TTC549 (cell line): ENCODE measurements around the gene KRTAP4-12.
"Not testable (repeated sequence)": the region's sequence is repeated elsewhere in the genome, so short reads cannot be mapped to it uniquely, and the experiment has no call there.

ENCODE experiments used
- FAIRE-seq: peaks from 2 replicates; lab custom pipeline; 2012; peaks lifted over from hg19 to GRCh38; lab: Jason Lieb, UNC

The KRTAP4-12 gene

DNA sequence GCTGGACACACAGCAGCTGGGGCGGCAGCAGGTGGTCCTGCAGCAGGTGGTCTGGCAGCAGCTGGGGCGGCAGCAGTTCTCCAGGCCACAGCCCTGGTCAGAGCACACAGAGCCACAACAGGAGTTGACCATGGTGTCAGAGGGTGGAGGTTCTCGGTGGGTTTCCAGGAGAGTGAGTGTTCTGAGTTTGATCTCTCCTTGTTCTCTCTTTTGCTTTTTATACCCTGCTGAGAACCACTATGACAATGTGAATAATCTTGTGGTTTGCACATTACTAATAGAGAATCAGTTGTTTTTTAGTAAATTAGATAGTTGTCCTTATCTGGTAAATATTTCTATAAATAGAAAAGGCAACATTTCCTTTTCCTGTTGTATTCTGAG is at the start of gene KRTAP4-12:
Gene KRTAP4-12, minus strand, starts transcription at position 192 of the 381 bp plus-strand sequence. Its CDS starts 60 bp downstream, at position 132.
- FAIRE-seq: not testable (repeated sequence)

DNA sequence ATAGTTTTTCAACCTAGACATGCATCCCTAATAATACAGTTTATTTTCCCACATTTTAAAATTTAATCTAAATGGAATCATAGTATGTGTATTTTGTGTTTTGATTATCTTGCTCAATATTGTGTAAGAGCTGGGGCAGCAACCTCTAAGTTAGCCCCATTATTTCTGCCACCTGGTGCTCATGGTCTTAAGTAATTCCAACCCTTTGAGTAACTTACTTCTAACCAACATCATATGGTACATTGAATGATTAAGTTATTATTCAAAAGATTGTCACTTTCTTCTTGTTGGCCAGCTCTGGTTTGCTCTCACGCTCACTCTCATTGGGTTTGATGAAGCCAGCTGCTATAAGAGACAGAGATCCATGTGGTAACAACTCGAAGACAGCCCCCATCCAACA is 47.9 kb upstream of the KRTAP4-12 start:
- no peak for FAIRE-seq

DNA sequence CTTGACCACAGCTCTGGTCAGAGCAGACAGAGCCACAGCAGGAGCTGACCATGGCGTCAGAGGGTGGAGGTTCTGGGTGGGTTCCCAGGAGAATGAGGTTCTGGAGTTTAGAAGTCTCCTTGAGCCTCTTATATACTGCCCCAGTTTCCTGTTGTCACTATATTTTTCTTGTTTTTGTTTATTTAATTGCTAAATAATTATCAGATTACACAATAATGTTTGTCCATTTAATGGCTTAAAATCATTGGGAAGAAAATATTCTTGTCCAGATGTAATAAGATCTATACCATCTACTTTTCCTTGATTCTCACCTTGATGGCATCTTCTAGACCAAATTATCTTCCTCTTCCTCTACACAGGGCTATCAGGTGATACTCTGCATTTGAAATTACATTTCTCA is 44.1 kb upstream of the KRTAP4-12 start, which contains the start of gene KRTAP4-3:
Gene KRTAP4-3, minus strand, starts transcription at position 101 of the 400 bp plus-strand sequence. Its CDS starts 49 bp downstream, at position 52.
- no peak for FAIRE-seq

DNA sequence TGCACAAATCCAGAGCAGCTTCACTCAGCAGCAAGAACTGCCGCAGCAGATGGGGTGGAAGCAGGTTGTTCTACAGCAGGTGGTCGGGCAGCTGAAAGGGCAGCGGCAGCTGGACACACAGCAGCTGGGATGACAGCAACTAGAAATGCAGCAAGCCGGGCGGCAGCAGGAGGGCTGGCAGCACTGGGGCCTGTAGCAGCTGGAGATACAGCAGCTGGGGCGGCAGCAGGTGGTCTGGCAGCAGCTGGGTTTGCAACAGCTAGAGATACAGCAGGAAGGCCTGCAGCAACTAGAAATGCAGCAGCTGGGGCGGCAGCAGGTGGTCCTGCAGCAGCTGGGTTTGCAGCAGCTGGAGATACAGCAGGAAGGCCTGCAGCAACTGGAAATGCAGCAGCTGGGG is 43.6 kb upstream of the KRTAP4-12 start:
- FAIRE-seq: no peak

DNA sequence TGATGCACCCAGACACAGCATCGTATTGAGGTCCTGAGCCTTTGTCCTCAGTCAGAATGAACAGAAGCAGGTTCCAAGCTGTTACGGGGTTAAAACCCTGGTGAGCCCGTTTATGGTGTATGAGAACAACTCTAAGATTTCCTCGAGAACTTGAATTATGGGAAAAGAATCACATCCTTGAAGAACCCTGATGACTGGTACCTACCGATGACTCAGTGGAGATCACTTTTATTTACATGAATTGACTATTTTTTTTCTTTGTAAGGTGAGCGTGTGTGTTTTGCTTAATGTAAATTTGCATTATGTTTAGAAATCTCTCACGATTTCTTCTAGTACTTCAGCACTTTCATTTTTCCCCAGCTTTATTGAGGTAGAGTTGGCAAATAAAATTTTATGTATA is 39.8 kb upstream of the KRTAP4-12 start:
- no peak for FAIRE-seq

DNA sequence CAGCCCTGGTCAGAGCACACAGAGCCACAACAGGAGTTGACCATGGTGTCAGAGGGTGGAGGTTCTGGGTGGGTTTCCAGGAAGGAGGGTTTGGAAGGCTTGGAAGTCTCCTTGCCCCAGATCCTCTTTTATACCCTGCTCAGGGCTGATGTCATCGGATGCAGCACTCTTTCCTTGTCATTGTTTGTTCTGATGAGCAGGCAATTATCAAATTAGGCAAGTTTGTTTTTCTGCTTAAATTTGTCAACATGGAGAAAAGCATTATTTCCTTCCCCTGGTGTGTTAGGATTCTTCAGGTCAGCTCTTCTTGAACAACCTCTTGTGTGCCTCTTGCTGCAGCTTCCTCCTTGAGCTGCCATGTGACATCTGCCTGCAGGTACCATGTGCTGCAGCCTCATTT is 36.7 kb upstream of the KRTAP4-12 start, which contains the start of gene KRTAP4-4:
Gene KRTAP4-4, minus strand, starts transcription at position 101 of the 400 bp plus-strand sequence. Its CDS starts 57 bp downstream, at position 44.
- no peak for FAIRE-seq

DNA sequence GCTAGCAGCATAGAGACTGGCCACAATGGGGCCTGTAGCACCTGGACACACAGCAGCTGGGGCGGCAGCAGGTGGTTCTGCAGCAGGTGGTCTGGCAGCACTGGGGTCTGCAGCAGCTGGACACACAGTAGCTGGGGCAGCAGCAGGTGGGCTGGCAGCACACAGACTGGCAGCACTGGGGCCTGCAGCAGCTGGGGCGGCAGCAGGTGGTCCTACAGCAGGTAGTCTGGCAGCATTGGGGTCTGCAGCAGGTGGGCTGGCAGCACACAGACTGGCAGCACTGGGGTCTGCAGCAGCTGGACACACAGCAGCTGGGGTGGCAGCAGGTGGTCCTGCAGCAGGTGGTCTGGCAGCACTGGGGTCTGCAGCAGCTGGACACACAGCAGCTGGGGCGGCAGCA is 36.2 kb upstream of the KRTAP4-12 start:
- FAIRE-seq: not testable (repeated sequence)

DNA sequence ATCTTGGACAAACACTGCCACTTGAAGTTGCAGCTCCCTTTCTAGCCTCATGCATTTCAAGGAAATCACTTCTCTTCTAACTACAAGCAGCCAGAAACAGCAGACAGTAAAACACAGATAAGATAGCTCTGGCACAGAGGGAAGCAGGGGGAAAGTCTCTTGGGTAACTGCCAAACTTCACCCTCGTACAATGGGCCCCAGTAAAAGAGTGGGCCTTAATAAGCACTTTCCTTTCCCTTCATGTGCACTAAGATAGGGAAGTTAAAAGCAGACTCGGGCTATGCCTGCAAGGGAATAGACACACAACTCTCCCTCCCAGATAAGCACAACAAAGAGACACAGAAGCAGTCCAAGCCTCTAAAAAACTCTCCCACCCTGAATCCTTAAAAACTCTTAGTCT is 29.9 kb upstream of the KRTAP4-12 start:
- no peak for FAIRE-seq

DNA sequence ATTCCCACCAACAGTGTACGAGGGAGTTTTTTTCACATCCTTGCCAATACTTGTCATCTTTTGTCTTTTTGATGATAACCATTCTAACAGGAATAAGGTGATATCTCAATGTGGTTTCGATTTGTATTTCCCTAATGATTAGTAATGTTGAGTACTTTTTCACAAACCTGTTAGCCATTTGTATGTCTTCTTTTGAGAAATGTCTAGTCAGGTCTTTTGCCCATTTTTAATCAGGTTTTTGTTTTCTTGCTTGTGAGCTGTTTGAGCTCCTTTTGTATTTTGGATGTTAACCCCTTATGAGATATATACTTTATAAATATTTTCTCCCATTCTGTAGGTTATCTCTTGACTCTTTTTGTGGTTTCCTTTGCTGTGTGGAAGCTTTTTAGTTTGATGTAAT is 27.5 kb upstream of the KRTAP4-12 start:
- no peak for FAIRE-seq

DNA sequence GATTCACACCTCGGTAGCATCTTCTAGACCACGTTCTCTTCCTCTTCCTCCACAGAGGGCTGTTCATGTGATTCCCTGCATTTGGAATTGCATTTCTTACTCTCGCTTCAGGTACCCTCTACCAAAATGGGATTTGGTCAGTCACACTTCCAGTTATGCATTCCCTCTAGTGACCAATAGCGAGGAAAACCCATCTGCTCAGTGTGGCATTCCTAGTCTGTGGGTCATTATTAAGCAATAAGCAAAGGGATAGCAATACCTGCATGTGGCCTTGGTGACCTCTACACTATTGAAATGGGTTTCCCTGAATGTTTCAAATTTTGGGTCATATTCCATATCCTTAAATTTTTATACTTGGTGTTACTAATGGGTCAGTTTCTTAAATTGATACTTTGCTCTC is 26.0 kb upstream of the KRTAP4-12 start:
- no peak for FAIRE-seq

DNA sequence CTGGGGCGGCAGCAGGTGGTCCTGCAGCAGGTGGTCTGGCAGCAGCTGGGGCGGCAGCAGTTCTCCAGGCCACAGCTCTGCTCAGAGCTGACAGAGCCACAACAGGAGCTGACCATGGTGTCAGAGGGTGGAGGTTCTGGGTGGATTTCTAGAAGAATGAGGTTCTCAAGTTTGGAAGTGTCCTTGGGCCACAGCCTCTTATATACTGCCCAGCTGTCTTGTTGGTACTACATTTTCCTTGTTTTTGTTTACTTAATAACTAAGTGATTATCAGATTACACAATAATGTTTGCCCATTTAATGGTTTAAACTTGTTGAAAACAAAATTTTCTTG is 25.6 kb upstream of the KRTAP4-12 start, which contains the start of gene KRTAP4-5:
Gene KRTAP4-5, minus strand, starts transcription at position 174 of the 334 bp plus-strand sequence. Its CDS starts 58 bp downstream, at position 116.
- FAIRE-seq: no peak

DNA sequence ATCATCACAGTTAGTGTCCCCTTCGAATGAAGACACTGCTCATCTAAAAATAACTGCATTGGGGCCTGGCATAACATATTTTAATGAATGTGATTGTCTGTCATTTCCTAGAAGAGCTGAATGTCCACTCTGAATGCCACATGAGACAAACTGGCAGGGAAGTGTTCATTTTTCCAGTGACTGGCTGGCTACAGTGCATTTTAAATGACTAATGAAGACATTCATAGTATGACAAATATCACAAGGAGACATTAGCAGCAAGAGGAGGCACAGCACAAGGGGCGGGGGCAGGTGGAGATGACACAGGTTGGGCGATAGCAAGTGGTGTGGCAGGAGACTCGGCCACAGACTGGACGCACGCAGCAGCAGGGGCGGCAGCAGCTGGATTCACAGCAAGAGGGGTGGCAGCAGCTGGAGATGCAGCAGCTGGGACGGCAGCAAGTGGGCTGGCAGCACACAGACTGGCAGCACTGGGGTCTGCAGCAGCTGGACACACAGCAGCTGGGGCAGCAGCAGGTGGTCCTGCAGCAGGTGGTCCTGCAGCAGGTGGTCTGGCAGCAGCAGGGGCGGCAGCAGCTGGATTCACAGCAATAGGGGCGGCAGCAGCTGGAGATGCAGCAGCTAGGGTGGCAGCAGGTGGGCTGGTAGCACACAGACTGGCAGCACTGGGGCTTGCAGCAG is 25.1 kb upstream of the KRTAP4-12 start:
- not testable (repeated sequence) for FAIRE-seq

DNA sequence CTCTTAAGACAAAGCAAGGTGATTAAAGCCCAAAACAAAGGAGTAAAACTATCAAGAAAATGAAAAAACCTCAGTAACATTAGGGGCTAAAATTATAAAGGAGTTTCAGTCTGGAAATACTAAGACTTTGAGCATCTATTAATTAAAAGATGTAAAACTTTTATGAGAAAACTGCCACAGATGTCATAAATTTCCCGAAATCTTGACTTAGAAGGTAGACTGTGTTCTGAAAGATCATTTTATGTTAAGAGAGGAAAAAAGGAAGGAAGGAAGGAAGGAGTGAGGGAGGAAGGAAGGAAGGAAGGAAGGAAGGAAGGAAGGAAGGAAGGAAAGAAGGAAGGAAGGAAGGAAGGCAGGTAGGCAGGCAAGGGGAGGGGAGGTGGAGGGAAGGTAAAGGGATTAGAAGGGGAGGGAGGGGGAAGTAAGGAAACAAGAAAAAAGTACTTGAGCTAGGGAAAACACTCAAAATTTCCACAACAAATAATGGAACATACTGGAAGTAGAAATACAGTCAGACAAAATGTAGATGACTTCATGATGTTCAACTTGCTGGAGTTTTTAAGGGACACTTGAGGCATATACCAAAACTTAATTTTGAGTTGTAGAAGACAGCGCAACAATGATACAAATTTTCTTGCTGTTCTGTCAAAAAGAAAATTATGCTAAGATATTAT is 23.7 kb upstream of the KRTAP4-12 start:
- no peak for FAIRE-seq

DNA sequence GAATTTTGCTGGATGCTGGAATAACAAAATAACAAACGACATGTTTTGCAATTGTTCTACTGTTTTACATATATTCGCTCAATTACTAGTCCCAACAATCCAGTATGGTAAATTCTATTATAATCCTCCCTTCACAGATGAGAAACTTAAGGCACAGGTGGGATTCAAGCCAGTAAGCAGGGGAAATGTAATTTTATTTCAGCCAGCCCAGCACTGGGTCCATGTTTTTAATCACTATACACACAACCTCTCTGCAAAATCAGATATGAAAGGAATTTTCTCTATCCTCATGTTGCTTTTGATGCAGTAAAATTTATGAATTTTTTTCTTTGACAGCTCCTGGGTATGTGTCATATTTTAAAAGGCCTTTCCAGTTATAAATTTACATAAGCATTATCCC is 21.3 kb upstream of the KRTAP4-12 start:
- FAIRE-seq: no peak

DNA sequence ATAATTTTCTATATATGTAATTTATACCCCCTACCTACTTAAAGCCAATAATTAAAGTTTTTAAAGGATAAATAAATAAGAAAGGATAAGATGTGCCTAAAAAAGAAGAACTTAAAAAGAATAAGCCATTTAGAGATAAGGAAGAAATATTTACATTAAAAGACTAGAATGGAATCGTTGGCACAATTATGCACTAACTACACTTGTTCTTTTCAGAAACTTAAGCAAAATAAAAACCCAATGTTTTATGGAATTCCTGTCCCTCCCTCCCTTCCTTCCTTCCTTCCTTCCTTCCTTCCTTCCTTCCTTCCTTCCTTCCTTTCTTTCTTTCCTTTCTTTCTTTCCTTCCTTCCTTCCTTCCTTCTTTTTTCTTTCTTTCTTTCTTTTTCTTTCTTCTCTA is 20.9 kb upstream of the KRTAP4-12 start:
- FAIRE-seq: no peak

DNA sequence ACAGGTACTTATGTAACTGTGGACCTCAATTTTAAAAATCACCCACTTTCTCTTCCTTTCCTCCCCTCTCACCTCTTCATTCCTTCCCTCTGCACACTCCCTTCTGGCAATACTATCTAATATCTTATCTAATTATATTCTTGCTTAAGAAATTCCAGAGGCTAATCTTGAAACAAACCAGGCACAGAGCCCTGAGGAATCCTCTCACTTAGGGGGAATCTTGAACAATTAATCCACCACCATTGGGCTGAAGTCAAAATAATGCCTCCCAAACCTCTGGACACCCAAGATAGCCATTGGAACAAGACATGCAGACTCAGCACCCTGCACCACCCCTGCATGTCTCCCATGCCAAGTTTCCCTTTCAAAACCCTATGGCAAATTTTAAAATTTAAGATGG is 17.4 kb upstream of the KRTAP4-12 start:
- FAIRE-seq: no peak

DNA sequence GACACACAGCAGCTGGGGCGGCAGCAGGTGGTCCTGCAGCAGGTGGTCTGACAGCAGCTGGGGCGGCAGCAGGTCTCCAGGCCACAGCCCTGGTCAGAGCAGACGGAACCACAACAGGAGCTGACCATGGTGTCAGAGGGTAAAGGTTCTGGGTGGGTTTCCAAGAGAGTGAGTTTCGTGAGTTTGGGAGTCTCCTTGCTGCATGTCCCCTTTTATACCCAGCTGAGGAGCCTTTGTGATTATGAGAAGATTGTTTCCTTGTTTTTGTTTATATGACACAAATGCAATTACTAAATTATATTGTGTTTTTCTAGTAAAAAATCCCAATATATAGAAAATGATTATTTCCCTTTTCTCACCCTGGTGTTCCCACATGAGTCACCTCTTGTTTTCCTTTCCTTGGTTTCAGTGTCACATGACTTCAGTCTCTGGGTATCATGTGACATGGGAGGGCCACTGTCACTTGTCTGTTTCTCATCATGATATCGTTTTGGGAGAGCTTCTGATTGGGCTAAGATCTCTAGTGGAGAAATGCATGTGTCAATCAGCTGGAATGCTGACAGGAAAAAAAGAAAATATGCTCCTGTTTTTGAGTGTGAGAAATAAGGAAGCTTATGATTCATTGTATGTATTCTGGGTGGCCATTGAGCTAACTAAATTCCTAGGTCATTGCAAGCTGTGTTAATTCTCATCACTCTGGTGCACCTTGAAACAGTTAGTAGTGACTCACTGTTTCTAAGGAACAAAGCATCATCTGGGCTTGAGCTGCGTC is 16.6 kb upstream of the KRTAP4-12 start, which contains the start of gene KRTAP4-6:
Gene KRTAP4-6, minus strand, starts transcription at position 185 of the 772 bp plus-strand sequence. Its CDS starts 57 bp downstream, at position 128.
- no peak for FAIRE-seq

DNA sequence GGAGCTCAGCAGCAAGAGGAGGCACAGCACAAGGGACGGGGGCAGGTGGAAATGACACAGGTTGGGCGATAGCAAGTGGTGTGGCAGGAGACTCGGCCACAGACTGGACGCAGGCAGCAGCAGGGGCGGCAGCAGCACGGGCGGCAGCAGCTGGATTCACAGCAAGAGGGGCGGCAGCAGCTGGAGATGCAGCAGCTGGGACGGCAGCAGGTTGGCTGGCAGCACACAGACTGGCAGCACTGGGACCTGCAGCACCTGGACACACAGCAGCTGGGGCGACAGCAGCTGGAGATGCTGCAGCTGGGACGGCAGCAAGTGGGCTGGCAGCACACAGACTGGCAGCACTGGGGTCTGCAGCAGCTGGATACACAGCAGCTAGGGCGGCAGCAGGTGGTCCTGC is 15.9 kb upstream of the KRTAP4-12 start:
- FAIRE-seq: not testable (repeated sequence)

DNA sequence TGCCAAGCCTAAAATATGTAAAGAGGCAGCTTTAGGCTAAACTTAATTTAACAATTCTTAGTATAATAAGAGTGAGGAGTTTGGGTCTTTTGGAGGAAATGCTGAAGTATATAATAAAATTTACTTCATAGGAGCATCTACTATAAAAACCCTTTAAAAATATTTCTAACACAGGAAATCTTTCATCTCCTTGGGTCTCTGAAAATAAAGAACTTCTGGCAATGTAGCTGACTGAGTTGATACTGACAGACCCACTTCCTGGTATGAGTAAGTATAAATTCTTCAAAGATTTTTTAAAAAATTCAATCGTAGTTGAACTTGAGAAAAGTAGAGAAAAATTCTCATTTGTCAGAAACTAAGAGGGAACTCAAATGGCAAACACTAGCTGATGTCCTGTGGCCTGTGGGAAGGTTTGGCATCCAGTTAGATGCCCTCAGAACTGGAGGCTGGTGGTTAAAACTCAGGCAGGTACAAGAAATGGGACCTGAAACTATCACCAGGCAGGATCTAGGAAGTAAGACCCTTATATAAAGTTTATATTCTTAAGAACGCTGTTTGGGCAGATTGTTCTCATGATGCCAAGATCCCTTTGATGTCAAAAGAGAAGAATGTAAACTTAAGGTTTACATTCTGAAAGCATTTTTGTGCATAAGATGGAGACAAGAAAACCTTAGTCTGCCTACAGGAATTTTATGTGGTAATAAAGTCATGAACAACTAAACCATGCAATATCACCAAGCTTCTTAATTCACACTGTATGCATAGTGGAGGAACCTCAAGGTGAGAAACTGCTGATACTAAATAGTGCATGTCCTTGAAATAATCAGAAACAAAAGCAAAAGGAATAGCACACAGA is 10.1 kb upstream of the KRTAP4-12 start:
- no peak for FAIRE-seq

DNA sequence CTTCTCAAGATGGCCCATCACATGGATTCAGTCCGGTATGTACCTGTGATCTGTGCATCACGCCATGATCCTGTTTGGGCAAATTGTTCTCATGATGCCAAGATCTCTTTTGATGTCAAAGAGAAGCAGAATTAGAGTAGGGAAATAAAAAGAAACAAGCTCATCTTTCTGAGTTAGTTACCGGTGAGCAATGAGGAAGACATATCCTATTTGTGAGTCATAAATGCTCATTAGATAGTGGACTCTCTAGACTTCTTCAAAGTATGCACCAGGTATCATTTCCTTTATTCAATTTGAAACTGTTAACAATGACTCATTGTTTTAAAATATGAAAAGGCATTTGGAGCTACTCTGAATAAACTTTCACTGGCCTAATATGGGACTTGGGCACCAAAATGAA is 8.0 kb upstream of the KRTAP4-12 start:
- FAIRE-seq: no peak

DNA sequence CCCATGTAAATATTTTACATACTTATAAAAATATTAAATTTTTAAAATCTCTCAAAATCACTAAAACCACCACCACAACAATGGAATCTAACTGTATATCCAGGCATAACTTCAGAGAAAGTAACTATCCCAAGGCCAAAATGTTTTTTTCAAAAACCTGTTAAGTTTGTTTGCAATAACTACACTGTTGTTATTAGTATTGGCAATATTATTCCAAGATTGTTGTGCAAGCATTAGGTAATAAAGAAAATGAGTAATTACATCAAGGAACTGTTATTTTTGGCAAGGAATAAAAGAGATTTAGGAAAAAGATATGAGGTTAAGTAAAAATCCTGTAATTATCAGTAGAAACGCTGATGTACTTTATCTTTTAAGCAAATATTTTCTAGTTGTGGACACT is 3.4 kb upstream of the KRTAP4-12 start:
- no peak for FAIRE-seq

DNA sequence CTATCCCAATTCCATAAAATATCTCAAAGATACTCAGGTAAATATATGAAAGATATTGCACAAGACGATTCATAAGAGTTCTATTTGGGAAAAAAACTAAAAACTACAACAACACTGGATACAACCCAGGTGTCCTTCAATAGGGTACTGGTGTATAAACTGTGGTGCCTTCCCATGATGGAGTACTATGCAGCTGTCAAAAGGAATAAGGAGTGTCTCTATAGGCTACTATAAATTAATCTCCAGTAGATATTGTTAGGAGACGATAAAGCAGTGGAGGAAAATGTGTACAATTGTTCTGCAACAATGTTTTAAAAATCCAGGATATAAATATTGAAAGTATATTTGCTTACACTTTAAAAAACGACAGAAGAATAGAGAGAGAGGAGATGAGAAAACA is 2.4 kb upstream of the KRTAP4-12 start:
- FAIRE-seq: no peak
